Measurements from ENCODE around the gene GRB7.
"Not testable (repeated sequence)": the region's sequence is repeated elsewhere in the genome, so short reads cannot be mapped to it uniquely, and the experiment has no call there.

Gene GRB7

GRCh38 chr17:39745335-39746144, 7.8 kb downstream of the GRB7 start:
- peaks cover 55% of the 10 kb centered on the region for H3K36me3 ChIP-seq (ENCODE audit: control insufficient read depth, insufficient read depth, low read length)

GRCh38 chr17:39746145-39746461, 8.4 kb downstream of the GRB7 start:
- H3K27me3 ChIP-seq (ENCODE audit: control insufficient read depth, insufficient read depth, low read length), result no peaks in the 10 kb centered on the region
- no peaks in the 10 kb centered on the region for H3K9me3 ChIP-seq (ENCODE audit: control insufficient read depth, insufficient read depth, low read length)
- H3K36me3 ChIP-seq (ENCODE audit: control insufficient read depth, insufficient read depth, low read length), result peaks cover 55% of the 10 kb centered on the region
- H3K4me1 ChIP-seq (ENCODE audit: control insufficient read depth, insufficient read depth, low read length), result peaks cover 7% of the 10 kb centered on the region
- H3K27ac ChIP-seq (ENCODE audit: low read depth, low read length), result no peak overlapping the region
- no peak overlapping the region for H3K9ac ChIP-seq (ENCODE audit: low read depth, low read length)
- no peak overlapping the region for H3K4me3 ChIP-seq (ENCODE audit: low read depth, low read length)

More at GRCh38 chr17:39745335-39746144, 7.8 kb downstream of the GRB7 start:
- no peak overlapping the region for H3K9ac ChIP-seq (ENCODE audit: low read depth, low read length)
- H3K4me3 ChIP-seq (ENCODE audit: low read depth, low read length), result no peak overlapping the region
- no peaks in the 10 kb centered on the region for H3K27me3 ChIP-seq (ENCODE audit: control insufficient read depth, insufficient read depth, low read length)
- peaks cover 7% of the 10 kb centered on the region for H3K4me1 ChIP-seq (ENCODE audit: control insufficient read depth, insufficient read depth, low read length)
- no peaks in the 10 kb centered on the region for H3K9me3 ChIP-seq (ENCODE audit: control insufficient read depth, insufficient read depth, low read length)
- H3K27ac ChIP-seq (ENCODE audit: low read depth, low read length), result no peak overlapping the region

- Histone ChIP-seq H3K4me3 (ENCODE audit: low read depth, low read length) (no peak overlapping the region), H3K9me3 (ENCODE audit: control insufficient read depth, insufficient read depth, low read length) (no peaks in the 10 kb centered on the region), H3K9ac (ENCODE audit: low read depth, low read length) (no peak overlapping the region), H3K27me3 (ENCODE audit: control insufficient read depth, insufficient read depth, low read length) (no peaks in the 10 kb centered on the region), H3K27ac (ENCODE audit: low read depth, low read length) (no peak overlapping the region), H3K36me3 (ENCODE audit: control insufficient read depth, insufficient read depth, low read length) (peaks cover 48% of the 10 kb centered on the region), H3K4me1 (ENCODE audit: control insufficient read depth, insufficient read depth, low read length) (peaks cover 12% of the 10 kb centered on the region)
Observed at GRCh38 chr17:39747745-39748144, 10.0 kb downstream of the GRB7 start.

GRCh38 chr17:39748444-39749034, 10.8 kb downstream of the GRB7 start:
- H3K9ac ChIP-seq (ENCODE audit: low read depth, low read length); H3K27me3 ChIP-seq (ENCODE audit: control insufficient read depth, insufficient read depth, low read length); H3K9me3 ChIP-seq (ENCODE audit: control insufficient read depth, insufficient read depth, low read length); H3K4me3 ChIP-seq (ENCODE audit: low read depth, low read length); H3K27ac ChIP-seq (ENCODE audit: low read depth, low read length): not testable (repeated sequence)
- peaks cover 12% of the 10 kb centered on the region for H3K4me1 ChIP-seq (ENCODE audit: control insufficient read depth, insufficient read depth, low read length)
- peaks cover 40% of the 10 kb centered on the region for H3K36me3 ChIP-seq (ENCODE audit: control insufficient read depth, insufficient read depth, low read length)

- H3K4me3 ChIP-seq (ENCODE audit: low read depth, low read length), result no peak overlapping the region
- peaks cover 22% of the 10 kb centered on the region for H3K36me3 ChIP-seq (ENCODE audit: control insufficient read depth, insufficient read depth, low read length)
- H3K9me3 ChIP-seq (ENCODE audit: control insufficient read depth, insufficient read depth, low read length), result no peaks in the 10 kb centered on the region
- H3K4me1 ChIP-seq (ENCODE audit: control insufficient read depth, insufficient read depth, low read length), result peaks cover 17% of the 10 kb centered on the region
- H3K27ac ChIP-seq (ENCODE audit: low read depth, low read length), result no peak overlapping the region
- peaks cover 4% of the 10 kb centered on the region; the same call in 1 of the 2 replicates for H3K27me3 ChIP-seq (ENCODE audit: control insufficient read depth, insufficient read depth, low read length)
- H3K9ac ChIP-seq (ENCODE audit: low read depth, low read length), result 0 out of 2 replicates have a peak overlapping the region, but pooled peaks have one; percentile 14
Observed at GRCh38 chr17:39750131-39751015, 12.6 kb downstream of the GRB7 start.

GRCh38 chr17:39751016-39751543, 13.3 kb downstream of the GRB7 start:
- H3K27me3 ChIP-seq (ENCODE audit: control insufficient read depth, insufficient read depth, low read length), result peaks cover 7% of the 10 kb centered on the region
- no peak overlapping the region for H3K4me3 ChIP-seq (ENCODE audit: low read depth, low read length)
- 0 out of 2 replicates have a peak overlapping the region, but pooled peaks have one; percentile 14 for H3K9ac ChIP-seq (ENCODE audit: low read depth, low read length)
- no peaks in the 10 kb centered on the region for H3K9me3 ChIP-seq (ENCODE audit: control insufficient read depth, insufficient read depth, low read length)
- H3K4me1 ChIP-seq (ENCODE audit: control insufficient read depth, insufficient read depth, low read length), result peaks cover 24% of the 10 kb centered on the region
- peaks cover 15% of the 10 kb centered on the region for H3K36me3 ChIP-seq (ENCODE audit: control insufficient read depth, insufficient read depth, low read length)
- H3K27ac ChIP-seq (ENCODE audit: low read depth, low read length), result no peak overlapping the region

DNA sequence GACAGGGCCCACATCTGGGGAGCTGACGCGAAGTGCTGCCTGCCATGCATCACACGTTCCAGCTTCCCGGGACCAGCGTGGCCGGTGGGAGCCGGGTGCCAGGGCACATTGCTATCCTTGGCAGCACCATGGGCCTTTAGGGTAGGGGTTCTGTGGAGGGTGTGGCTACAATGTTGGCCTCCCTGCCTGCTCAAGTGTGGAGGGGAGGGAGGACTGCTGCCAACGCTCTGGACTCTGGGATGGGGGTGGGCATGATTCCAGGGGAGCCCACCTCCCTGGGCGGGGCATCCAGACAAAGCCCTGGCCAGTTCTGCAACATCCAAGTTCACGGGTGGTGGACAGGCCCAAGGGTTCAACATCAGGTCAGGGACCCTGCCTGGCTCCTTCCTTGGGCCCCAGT, 13.9 kb downstream of the GRB7 start:
- H3K4me3 ChIP-seq (ENCODE audit: low read depth, low read length), result no peak overlapping the region
- H3K27me3 ChIP-seq (ENCODE audit: control insufficient read depth, insufficient read depth, low read length), result peaks cover 8% of the 10 kb centered on the region
- H3K27ac ChIP-seq (ENCODE audit: low read depth, low read length), result no peak overlapping the region
- H3K9me3 ChIP-seq (ENCODE audit: control insufficient read depth, insufficient read depth, low read length), result no peaks in the 10 kb centered on the region
- no peak overlapping the region for H3K9ac ChIP-seq (ENCODE audit: low read depth, low read length)
- H3K36me3 ChIP-seq (ENCODE audit: control insufficient read depth, insufficient read depth, low read length), result peaks cover 9% of the 10 kb centered on the region
- peaks cover 29% of the 10 kb centered on the region for H3K4me1 ChIP-seq (ENCODE audit: control insufficient read depth, insufficient read depth, low read length)

DNA sequence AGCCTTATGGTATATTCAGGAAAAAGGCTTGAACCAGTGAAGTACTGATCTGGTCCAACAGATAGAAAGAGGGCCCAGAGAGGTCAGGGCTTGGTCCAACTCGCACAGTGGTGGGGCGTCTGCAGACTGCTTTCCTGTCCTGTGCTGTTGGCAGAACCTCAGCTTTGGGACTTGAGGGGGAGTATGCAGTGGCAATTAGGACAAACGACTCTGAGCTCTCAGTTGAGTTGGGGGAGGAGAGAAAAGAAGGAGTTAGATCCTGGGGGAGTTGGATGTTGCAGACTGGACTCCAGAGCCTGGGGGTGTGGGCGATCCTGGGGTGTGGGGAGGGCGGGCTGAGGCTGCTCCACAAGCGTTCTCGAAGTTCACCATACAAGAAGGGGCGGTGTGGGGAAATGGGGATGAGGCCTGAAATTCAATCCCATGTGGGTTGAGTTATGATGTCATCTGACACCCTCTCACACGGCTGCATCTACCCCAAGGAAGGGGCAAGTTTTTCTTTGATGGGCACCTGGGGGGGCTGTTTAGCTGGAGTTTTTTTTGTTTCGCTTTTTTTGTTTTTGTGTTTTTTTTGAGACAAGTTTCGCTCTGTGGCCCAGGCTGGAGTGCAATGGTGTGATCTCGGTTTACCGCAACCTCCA, 14.6 kb downstream of the GRB7 start:
- Histone ChIP-seq H3K9me3 (ENCODE audit: control insufficient read depth, insufficient read depth, low read length) (no peaks in the 10 kb centered on the region), H3K27me3 (ENCODE audit: control insufficient read depth, insufficient read depth, low read length) (peaks cover 8% of the 10 kb centered on the region), H3K4me3 (ENCODE audit: low read depth, low read length) (no peak overlapping the region), H3K36me3 (ENCODE audit: control insufficient read depth, insufficient read depth, low read length) (peaks cover 3% of the 10 kb centered on the region), H3K9ac (ENCODE audit: low read depth, low read length) (no peak overlapping the region), H3K27ac (ENCODE audit: low read depth, low read length) (no peak overlapping the region), H3K4me1 (ENCODE audit: control insufficient read depth, insufficient read depth, low read length) (peaks cover 31% of the 10 kb centered on the region)

GRCh38 chr17:39753514-39754160, 15.9 kb downstream of the GRB7 start:
- peak overlapping the region; percentile 76; the same call in 1 of the 2 replicates for H3K9ac ChIP-seq (ENCODE audit: low read depth, low read length)
- peaks cover 8% of the 10 kb centered on the region for H3K27me3 ChIP-seq (ENCODE audit: control insufficient read depth, insufficient read depth, low read length)
- H3K27ac ChIP-seq (ENCODE audit: low read depth, low read length), result peak overlapping the region; percentile 42
- no peaks in the 10 kb centered on the region for H3K9me3 ChIP-seq (ENCODE audit: control insufficient read depth, insufficient read depth, low read length)
- H3K36me3 ChIP-seq (ENCODE audit: control insufficient read depth, insufficient read depth, low read length), result no peaks in the 10 kb centered on the region
- peak overlapping the region; percentile 68 for H3K4me3 ChIP-seq (ENCODE audit: low read depth, low read length)
- H3K4me1 ChIP-seq (ENCODE audit: control insufficient read depth, insufficient read depth, low read length), result peaks cover 31% of the 10 kb centered on the region

All from HUES48 (cell line).